ENCODE measurements around the gene ATXN1.

- TF ChIP-seq CTCF (IDR thresholded peaks at IDR 0.05; ENCODE audit: poor library complexity, severe bottlenecking) (no peak), REST (IDR thresholded peaks at IDR 0.05; ENCODE audit: borderline replicate concordance) (no peak), POLR2AphosphoS5 (IDR thresholded peaks at IDR 0.05) (no peak), EZH2 (IDR thresholded peaks at IDR 0.05; ENCODE audit: borderline replicate concordance, insufficient read depth, low read length, poor library complexity, severe bottlenecking) (no peak), SMC3 (conservative IDR thresholded peaks at IDR 0.05; ENCODE audit: poor library complexity) (no peak), MXI1 (conservative IDR thresholded peaks at IDR 0.05; ENCODE audit: poor library complexity, severe bottlenecking) (no peak), EP300 (conservative IDR thresholded peaks at IDR 0.05; ENCODE audit: poor library complexity, severe bottlenecking) (no peak), RAD21 (conservative IDR thresholded peaks at IDR 0.05) (no peak)
These were observed 264.1 kb downstream of the ATXN1 start for GRCh38 chr6:16496991-16497801.

All from neural cell (in vitro differentiated cells).